Jurkat, Clone E6-1 (cell line): ENCODE measurements around the gene BPI.
"Not testable (repeated sequence)": the region's sequence is repeated elsewhere in the genome, so short reads cannot be mapped to it uniquely, and the experiment has no call there.

Source experiments
- DNase-seq: peaks from one replicate; pipeline ENCODE4 v3.0.0-alpha.2; 2011; ENCODE audit warnings: low read depth, low spot score
- H3K4me3 ChIP-seq: 2 replicates; pipeline ENCODE4 v1.5.1; 2011; ENCODE audit warnings: mild to moderate bottlenecking, low read length, control low read depth, moderate library complexity

Gene BPI

GRCh38 chr20:38298768-38299288 lies 5.1 kb upstream of the BPI start:
- H3K4me3 ChIP-seq, result no peak overlapping the region
- DNase-seq, result no peak

GRCh38 chr20:38299963-38300362 lies 4.0 kb upstream of the BPI start:
- no peak for DNase-seq
- H3K4me3 ChIP-seq, result no peak overlapping the region

GRCh38 chr20:38300438-38300837 lies 3.5 kb upstream of the BPI start:
- no peak for DNase-seq
- H3K4me3 ChIP-seq, result no peak overlapping the region

GRCh38 chr20:38301309-38301708 lies 2.6 kb upstream of the BPI start:
- H3K4me3 ChIP-seq, result no peak overlapping the region
- no peak for DNase-seq

- DNase-seq, result no peak
- no peak overlapping the region for H3K4me3 ChIP-seq
These were observed 1.2 kb upstream of the BPI start for GRCh38 chr20:38302786-38303185.

GRCh38 chr20:38304845-38305447 lies 990 bp downstream of the BPI start:
- no peak for DNase-seq
- no peak overlapping the region for H3K4me3 ChIP-seq

- H3K4me3 ChIP-seq, result no peak overlapping the region
These were observed 1.6 kb downstream of the BPI start for GRCh38 chr20:38305541-38305940.

GRCh38 chr20:38306379-38306778 lies 2.4 kb downstream of the BPI start:
- no peak overlapping the region for H3K4me3 ChIP-seq
- DNase-seq, result no peak

More at GRCh38 chr20:38305541-38305940, 1.6 kb downstream of the BPI start:
- no peak for DNase-seq

- DNase-seq, result no peak
- no peak overlapping the region for H3K4me3 ChIP-seq
These were observed 3.6 kb downstream of the BPI start for GRCh38 chr20:38307371-38308046.

GRCh38 chr20:38308047-38308438 lies 4.1 kb downstream of the BPI start:
- no peak overlapping the region for H3K4me3 ChIP-seq
- no peak for DNase-seq

- no peak overlapping the region for H3K4me3 ChIP-seq
- DNase-seq, result no peak
These were observed 4.5 kb downstream of the BPI start for GRCh38 chr20:38308447-38308846.

- H3K4me3 ChIP-seq, result no peak overlapping the region
- DNase-seq, result no peak
These were observed 7.1 kb downstream of the BPI start for GRCh38 chr20:38311091-38311490.

GRCh38 chr20:38311491-38311890 lies 7.5 kb downstream of the BPI start:
- no peak overlapping the region for H3K4me3 ChIP-seq
- DNase-seq, result no peak

GRCh38 chr20:38313676-38314075 lies 9.7 kb downstream of the BPI start:
- no peak for DNase-seq
- no peak overlapping the region for H3K4me3 ChIP-seq

- not testable (repeated sequence) for DNase-seq, H3K4me3 ChIP-seq
These were observed 10.4 kb downstream of the BPI start for GRCh38 chr20:38314350-38314749.

GRCh38 chr20:38315290-38315966 lies 11.5 kb downstream of the BPI start:
- H3K4me3 ChIP-seq, result no peak overlapping the region
- no peak for DNase-seq

GRCh38 chr20:38316341-38316740 lies 12.4 kb downstream of the BPI start:
- no peak overlapping the region for H3K4me3 ChIP-seq
- DNase-seq, result no peak

GRCh38 chr20:38317422-38317821 lies 13.5 kb downstream of the BPI start:
- no peak overlapping the region for H3K4me3 ChIP-seq
- DNase-seq, result no peak

GRCh38 chr20:38320221-38320620 lies 16.3 kb downstream of the BPI start:
- H3K4me3 ChIP-seq, result no peak overlapping the region
- DNase-seq, result no peak

- no peak overlapping the region for H3K4me3 ChIP-seq
- no peak for DNase-seq
These were observed 18.1 kb downstream of the BPI start for GRCh38 chr20:38321959-38322598.
